ENCODE results near the gene AKAP4.

Gene AKAP4, protein sequence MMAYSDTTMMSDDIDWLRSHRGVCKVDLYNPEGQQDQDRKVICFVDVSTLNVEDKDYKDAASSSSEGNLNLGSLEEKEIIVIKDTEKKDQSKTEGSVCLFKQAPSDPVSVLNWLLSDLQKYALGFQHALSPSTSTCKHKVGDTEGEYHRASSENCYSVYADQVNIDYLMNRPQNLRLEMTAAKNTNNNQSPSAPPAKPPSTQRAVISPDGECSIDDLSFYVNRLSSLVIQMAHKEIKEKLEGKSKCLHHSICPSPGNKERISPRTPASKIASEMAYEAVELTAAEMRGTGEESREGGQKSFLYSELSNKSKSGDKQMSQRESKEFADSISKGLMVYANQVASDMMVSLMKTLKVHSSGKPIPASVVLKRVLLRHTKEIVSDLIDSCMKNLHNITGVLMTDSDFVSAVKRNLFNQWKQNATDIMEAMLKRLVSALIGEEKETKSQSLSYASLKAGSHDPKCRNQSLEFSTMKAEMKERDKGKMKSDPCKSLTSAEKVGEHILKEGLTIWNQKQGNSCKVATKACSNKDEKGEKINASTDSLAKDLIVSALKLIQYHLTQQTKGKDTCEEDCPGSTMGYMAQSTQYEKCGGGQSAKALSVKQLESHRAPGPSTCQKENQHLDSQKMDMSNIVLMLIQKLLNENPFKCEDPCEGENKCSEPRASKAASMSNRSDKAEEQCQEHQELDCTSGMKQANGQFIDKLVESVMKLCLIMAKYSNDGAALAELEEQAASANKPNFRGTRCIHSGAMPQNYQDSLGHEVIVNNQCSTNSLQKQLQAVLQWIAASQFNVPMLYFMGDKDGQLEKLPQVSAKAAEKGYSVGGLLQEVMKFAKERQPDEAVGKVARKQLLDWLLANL

DNA sequence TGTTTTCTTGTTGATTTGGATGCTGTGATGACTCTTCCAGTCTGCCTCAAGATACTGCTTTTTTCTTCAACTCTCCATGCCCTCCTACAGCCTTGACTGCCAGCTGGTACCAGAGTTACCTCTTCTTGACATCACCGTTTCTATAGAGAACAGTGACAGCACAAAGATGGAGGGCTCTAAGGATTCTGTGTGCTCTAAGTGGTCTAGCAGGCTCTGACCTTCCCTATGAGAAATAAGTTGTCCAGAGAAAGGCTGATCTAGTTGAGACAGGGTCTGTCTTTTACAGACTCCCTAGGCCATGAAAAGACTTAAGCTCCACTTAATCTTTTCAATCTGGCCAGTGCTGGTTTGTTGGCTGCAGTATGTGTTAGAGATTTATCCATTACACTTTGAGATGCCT lies at the start of gene AKAP4:
Gene AKAP4 (minus strand): TSS at position 101 of the 400 bp plus-strand sequence. CDS start 118 bp downstream, outside the sequence.
- Histone ChIP-seq H3K36me3 (ENCODE audit: insufficient read depth, insufficient read length, low read length) (no peaks in the 10 kb centered on the region), H3K9me3 (ENCODE audit: insufficient read depth, low read length) (no peaks in the 10 kb centered on the region)
- TF ChIP-seq SUZ12 (IDR thresholded peaks at IDR 0.05; ENCODE audit: extremely low read depth, insufficient read depth, insufficient read length) (no peak), ZNF274 (IDR thresholded peaks at IDR 0.05; ENCODE audit: low read depth, low read length) (no peak), YY1 (IDR thresholded peaks at IDR 0.05; ENCODE audit: insufficient read depth, insufficient read length) (no peak)

GRCh38 chrX:50211510-50211909 lies 10.7 kb upstream of the AKAP4 start:
- Histone ChIP-seq H3K4me3 (ENCODE audit: insufficient read length, low read depth) (no peak overlapping the region), H3K36me3 (ENCODE audit: insufficient read depth, insufficient read length, low read length) (no peaks in the 10 kb centered on the region), H3K27me3 (ENCODE audit: insufficient read depth, insufficient read length) (no peaks in the 10 kb centered on the region), H3K9me3 (ENCODE audit: insufficient read depth, low read length) (no peaks in the 10 kb centered on the region), H3K4me1 (ENCODE audit: insufficient read depth, insufficient read length) (no peaks in the 10 kb centered on the region), H3K9ac (ENCODE audit: insufficient read length, low read depth) (no peak overlapping the region)
- no peak for TF ChIP-seq SUZ12 (IDR thresholded peaks at IDR 0.05; ENCODE audit: extremely low read depth, insufficient read depth, insufficient read length)
- TF ChIP-seq YY1 (IDR thresholded peaks at IDR 0.05; ENCODE audit: insufficient read depth, insufficient read length), result no peak
- TF ChIP-seq ZNF274 (IDR thresholded peaks at IDR 0.05; ENCODE audit: low read depth, low read length), result no peak
- DNase-seq (ENCODE audit: low read depth, low spot score), result no peak

More for the DNA sequence above, at the start of gene AKAP4:
- Histone ChIP-seq H3K4me3 (ENCODE audit: insufficient read length, low read depth) (no peak within 1 kb of the TSS), H3K27me3 (ENCODE audit: insufficient read depth, insufficient read length) (no peaks in the 10 kb centered on the region), H3K9ac (ENCODE audit: insufficient read length, low read depth) (no peak within 1 kb of the TSS), H3K4me1 (ENCODE audit: insufficient read depth, insufficient read length) (no peaks in the 10 kb centered on the region)
- DNase-seq (ENCODE audit: low read depth, low spot score), result no peak

- DNase-seq (ENCODE audit: low read depth, low spot score), result no peak
- H3K36me3 ChIP-seq (ENCODE audit: insufficient read depth, insufficient read length, low read length), result no peaks in the 10 kb centered on the region
- no peak overlapping the region for H3K9ac ChIP-seq (ENCODE audit: insufficient read length, low read depth)
- no peaks in the 10 kb centered on the region for H3K9me3 ChIP-seq (ENCODE audit: insufficient read depth, low read length)
- no peaks in the 10 kb centered on the region for H3K4me1 ChIP-seq (ENCODE audit: insufficient read depth, insufficient read length)
- TF ChIP-seq YY1 (IDR thresholded peaks at IDR 0.05; ENCODE audit: insufficient read depth, insufficient read length), result no peak
- no peak for TF ChIP-seq ZNF274 (IDR thresholded peaks at IDR 0.05; ENCODE audit: low read depth, low read length)
- no peak for TF ChIP-seq SUZ12 (IDR thresholded peaks at IDR 0.05; ENCODE audit: extremely low read depth, insufficient read depth, insufficient read length)
- H3K4me3 ChIP-seq (ENCODE audit: insufficient read length, low read depth), result no peak overlapping the region
- no peaks in the 10 kb centered on the region for H3K27me3 ChIP-seq (ENCODE audit: insufficient read depth, insufficient read length)
Measured at GRCh38 chrX:50206753-50207152, 5.9 kb upstream of the AKAP4 start.

GRCh38 chrX:50204364-50204899 lies 3.6 kb upstream of the AKAP4 start, which contains the start of gene CCNB3:
Gene CCNB3 (plus strand): TSS chrX:50204765. CDS start chrX:50285164, 80,399 bp downstream.
- Histone ChIP-seq H3K27me3 (ENCODE audit: insufficient read depth, insufficient read length) (no peaks in the 10 kb centered on the region), H3K4me1 (ENCODE audit: insufficient read depth, insufficient read length) (no peaks in the 10 kb centered on the region), H3K36me3 (ENCODE audit: insufficient read depth, insufficient read length, low read length) (no peaks in the 10 kb centered on the region), H3K4me3 (ENCODE audit: insufficient read length, low read depth) (no peak within 1 kb of the TSS), H3K9ac (ENCODE audit: insufficient read length, low read depth) (peak within 1 kb of the TSS; percentile 26), H3K9me3 (ENCODE audit: insufficient read depth, low read length) (no peaks in the 10 kb centered on the region)
- DNase-seq (ENCODE audit: low read depth, low spot score), result peak; percentile 48
- TF ChIP-seq ZNF274 (IDR thresholded peaks at IDR 0.05; ENCODE audit: low read depth, low read length) (no peak), SUZ12 (IDR thresholded peaks at IDR 0.05; ENCODE audit: extremely low read depth, insufficient read depth, insufficient read length) (no peak), YY1 (IDR thresholded peaks at IDR 0.05; ENCODE audit: insufficient read depth, insufficient read length) (no peak)

- Histone ChIP-seq H3K4me3 (ENCODE audit: insufficient read length, low read depth) (no peak overlapping the region), H3K9me3 (ENCODE audit: insufficient read depth, low read length) (no peaks in the 10 kb centered on the region), H3K27me3 (ENCODE audit: insufficient read depth, insufficient read length) (no peaks in the 10 kb centered on the region), H3K4me1 (ENCODE audit: insufficient read depth, insufficient read length) (no peaks in the 10 kb centered on the region), H3K9ac (ENCODE audit: insufficient read length, low read depth) (no peak overlapping the region), H3K36me3 (ENCODE audit: insufficient read depth, insufficient read length, low read length) (no peaks in the 10 kb centered on the region)
- no peak for TF ChIP-seq YY1 (IDR thresholded peaks at IDR 0.05; ENCODE audit: insufficient read depth, insufficient read length)
- DNase-seq (ENCODE audit: low read depth, low spot score), result no peak
Measured at GRCh38 chrX:50202539-50202938, 1.7 kb upstream of the AKAP4 start.

GRCh38 chrX:50198348-50198747 lies 2.5 kb downstream of the AKAP4 start:
- H3K9ac ChIP-seq (ENCODE audit: insufficient read length, low read depth), result no peak overlapping the region
- H3K9me3 ChIP-seq (ENCODE audit: insufficient read depth, low read length), result no peaks in the 10 kb centered on the region
- no peaks in the 10 kb centered on the region for H3K27me3 ChIP-seq (ENCODE audit: insufficient read depth, insufficient read length)
- TF ChIP-seq ZNF274 (IDR thresholded peaks at IDR 0.05; ENCODE audit: low read depth, low read length) (no peak), SUZ12 (IDR thresholded peaks at IDR 0.05; ENCODE audit: extremely low read depth, insufficient read depth, insufficient read length) (no peak), YY1 (IDR thresholded peaks at IDR 0.05; ENCODE audit: insufficient read depth, insufficient read length) (no peak)
- DNase-seq (ENCODE audit: low read depth, low spot score), result no peak
- H3K36me3 ChIP-seq (ENCODE audit: insufficient read depth, insufficient read length, low read length), result no peaks in the 10 kb centered on the region
- H3K4me1 ChIP-seq (ENCODE audit: insufficient read depth, insufficient read length), result no peaks in the 10 kb centered on the region
- H3K4me3 ChIP-seq (ENCODE audit: insufficient read length, low read depth), result no peak overlapping the region

Measured in NT2/D1 (cell line).